Measurements from ENCODE around the gene FZD10. TPM values are rescaled to one million over a fixed set of nuclear protein-coding genes. Genes with fewer than 3 reads are reported as not detected.

FZD10 gene
- total RNA-seq, 6 experiments from 2014 or later = not detected

GRCh38 chr12:130124605-130125244 lies 37.5 kb upstream of the FZD10 start:
- no peak for DNase-seq
- H3K9me3 ChIP-seq = no peaks in the 10 kb centered on the region
- no peak overlapping the region for H3K4me3 ChIP-seq
- H3K36me3 ChIP-seq = no peaks in the 10 kb centered on the region
- no peak overlapping the region for H3K27ac ChIP-seq
- H3K4me1 ChIP-seq = no peaks in the 10 kb centered on the region
- WGBS (ENCODE audit: insufficient coverage, low coverage, low lambda C conversion rate, missing lambda C conversion rate) = 60% methylated on average over 8 of the region's 15 CpGs
- no peak for ATAC-seq
- intact Hi-C loops (cut with DNase I) = no loop called here
- no peaks in the 10 kb centered on the region for H3K27me3 ChIP-seq
- TF ChIP-seq POLR2A (IDR thresholded peaks at IDR 0.05) (no peak), CTCF (IDR thresholded peaks at IDR 0.05) (no peak)

GRCh38 chr12:130126023-130126432 lies 36.2 kb upstream of the FZD10 start:
- TF ChIP-seq POLR2A (IDR thresholded peaks at IDR 0.05) = no peak
- no peak for TF ChIP-seq CTCF (IDR thresholded peaks at IDR 0.05)
- intact Hi-C loops (cut with DNase I) = no loop called here
- Histone ChIP-seq H3K4me1 (no peaks in the 10 kb centered on the region), H3K4me3 (no peak overlapping the region), H3K27ac (no peak overlapping the region), H3K27me3 (no peaks in the 10 kb centered on the region), H3K36me3 (no peaks in the 10 kb centered on the region), H3K9me3 (no peaks in the 10 kb centered on the region)
- ATAC-seq (no peak), DNase-seq (no peak)
- WGBS (ENCODE audit: insufficient coverage, low coverage, low lambda C conversion rate, missing lambda C conversion rate) = 0% methylated on average over 1 of the region's 13 CpGs

- intact Hi-C loops (cut with DNase I) = no loop called here
- 53% methylated on average over 2 of the region's 3 CpGs for WGBS (ENCODE audit: insufficient coverage, low coverage, low lambda C conversion rate, missing lambda C conversion rate)
- Histone ChIP-seq H3K4me3 (no peak overlapping the region), H3K27ac (no peak overlapping the region), H3K9me3 (no peaks in the 10 kb centered on the region), H3K36me3 (no peaks in the 10 kb centered on the region), H3K27me3 (peaks cover 0 to 4% of the 10 kb centered on the region in 2 donors), H3K4me1 (no peaks in the 10 kb centered on the region)
- ATAC-seq (no peak), DNase-seq (no peak)
- TF ChIP-seq CTCF (IDR thresholded peaks at IDR 0.05) (no peak), POLR2A (IDR thresholded peaks at IDR 0.05) (no peak)
These were observed 34.7 kb upstream of the FZD10 start for GRCh38 chr12:130127532-130127911.

- WGBS (ENCODE audit: insufficient coverage, low coverage, low lambda C conversion rate, missing lambda C conversion rate) = 42% methylated on average over 11 of the region's 21 CpGs
- TF ChIP-seq CTCF (IDR thresholded peaks at IDR 0.05) = no peak
- TF ChIP-seq POLR2A (IDR thresholded peaks at IDR 0.05) = no peak
- Histone ChIP-seq H3K9me3 (no peaks in the 10 kb centered on the region), H3K27me3 (peaks cover 0 to 4% of the 10 kb centered on the region in 2 donors), H3K4me1 (no peaks in the 10 kb centered on the region), H3K36me3 (no peaks in the 10 kb centered on the region), H3K4me3 (no peak overlapping the region), H3K27ac (no peak overlapping the region)
- intact Hi-C loops (cut with DNase I) = no loop called here
- ATAC-seq (no peak), DNase-seq (no peak)
These were observed 34.1 kb upstream of the FZD10 start for GRCh38 chr12:130127912-130128789.

All from right lobe of liver (tissue), 6 donors.